Type B pancreatic cell (in vitro differentiated cells): ENCODE results near the gene SH3BP5. TPM values are rescaled to one million over a fixed set of nuclear protein-coding genes. Genes with fewer than 3 reads are reported as not detected.

Experiments used
- DNase-seq: peaks from one replicate; pipeline ENCODE4 v3.0.0; 2021; ENCODE audit warnings: mixed read lengths; ENCODE audit not compliant: unreplicated experiment; ENCODE audit errors: extremely low spot score
- H3K27ac Mint-ChIP-seq: 2 replicates; pipeline ENCODE4 v1.8.0; 2021; ENCODE audit warnings: mild to moderate bottlenecking, mixed read lengths
- H3K27me3 Mint-ChIP-seq: 2 replicates; pipeline ENCODE4 v1.8.0; 2021; ENCODE audit warnings: mixed read lengths
- H3K36me3 Mint-ChIP-seq: 2 replicates; pipeline ENCODE4 v1.8.0; 2021; ENCODE audit warnings: mixed read lengths
- H3K4me1 Mint-ChIP-seq: one replicate; pipeline ENCODE4 v1.8.0; 2021; ENCODE audit warnings: mixed read lengths; ENCODE audit not compliant: unreplicated experiment
- H3K4me3 Mint-ChIP-seq: 2 replicates; pipeline ENCODE4 v1.8.0; 2021; ENCODE audit warnings: mild to moderate bottlenecking, mixed read lengths
- H3K9me3 Mint-ChIP-seq: 2 replicates; pipeline ENCODE4 v1.8.0; 2021; ENCODE audit warnings: mixed read lengths
- total RNA-seq: library from RNA; stranded (reverse); gene quantifications from 2 replicates; pipeline ENCODE4 v1.2.1, GENCODE V29; 2021; ENCODE audit warnings: low replicate concordance
- TF ChIP-seq, protein P1 (sequence below): fragments of 200-600 bp; sonication (generic); conservative IDR thresholded peaks from 2 replicates; pipeline ENCODE4 v1.5.0; 2021; ENCODE audit warnings: antibody characterized with exemption, mild to moderate bottlenecking

Gene SH3BP5
- total RNA-seq, 1 donor from 2014 or later: 33.4 TPM

DNA sequence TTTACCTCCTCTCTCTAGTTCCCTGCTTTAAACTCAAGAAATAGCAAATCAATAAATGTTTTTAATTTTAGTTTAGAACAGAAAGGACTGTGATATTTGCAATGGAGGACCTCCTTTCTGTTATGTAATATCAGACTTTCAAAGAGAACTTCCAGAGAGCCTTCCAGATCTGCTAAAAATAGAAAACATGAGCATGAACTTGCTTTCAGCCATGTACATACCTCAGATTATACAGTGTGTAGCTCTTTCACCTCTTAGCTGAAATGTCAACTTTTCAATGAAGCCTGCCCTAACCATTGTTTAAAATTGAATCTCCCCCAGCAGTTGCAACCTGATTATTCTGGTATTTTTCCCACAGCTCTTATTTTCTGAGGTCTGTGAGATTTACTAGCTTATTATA lies 113.7 kb downstream of the SH3BP5 start:
- Mint-ChIP-seq H3K9me3 (no peaks in the 10 kb centered on the region), H3K36me3 (peaks cover 24% of the 10 kb centered on the region), H3K4me3 (no peak overlapping the region), H3K27me3 (no peaks in the 10 kb centered on the region), H3K4me1 (no peaks in the 10 kb centered on the region), H3K27ac (no peak overlapping the region)
- TF ChIP-seq, protein P1, sequence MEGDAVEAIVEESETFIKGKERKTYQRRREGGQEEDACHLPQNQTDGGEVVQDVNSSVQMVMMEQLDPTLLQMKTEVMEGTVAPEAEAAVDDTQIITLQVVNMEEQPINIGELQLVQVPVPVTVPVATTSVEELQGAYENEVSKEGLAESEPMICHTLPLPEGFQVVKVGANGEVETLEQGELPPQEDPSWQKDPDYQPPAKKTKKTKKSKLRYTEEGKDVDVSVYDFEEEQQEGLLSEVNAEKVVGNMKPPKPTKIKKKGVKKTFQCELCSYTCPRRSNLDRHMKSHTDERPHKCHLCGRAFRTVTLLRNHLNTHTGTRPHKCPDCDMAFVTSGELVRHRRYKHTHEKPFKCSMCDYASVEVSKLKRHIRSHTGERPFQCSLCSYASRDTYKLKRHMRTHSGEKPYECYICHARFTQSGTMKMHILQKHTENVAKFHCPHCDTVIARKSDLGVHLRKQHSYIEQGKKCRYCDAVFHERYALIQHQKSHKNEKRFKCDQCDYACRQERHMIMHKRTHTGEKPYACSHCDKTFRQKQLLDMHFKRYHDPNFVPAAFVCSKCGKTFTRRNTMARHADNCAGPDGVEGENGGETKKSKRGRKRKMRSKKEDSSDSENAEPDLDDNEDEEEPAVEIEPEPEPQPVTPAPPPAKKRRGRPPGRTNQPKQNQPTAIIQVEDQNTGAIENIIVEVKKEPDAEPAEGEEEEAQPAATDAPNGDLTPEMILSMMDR: no peak
- DNase-seq: no peak

DNA sequence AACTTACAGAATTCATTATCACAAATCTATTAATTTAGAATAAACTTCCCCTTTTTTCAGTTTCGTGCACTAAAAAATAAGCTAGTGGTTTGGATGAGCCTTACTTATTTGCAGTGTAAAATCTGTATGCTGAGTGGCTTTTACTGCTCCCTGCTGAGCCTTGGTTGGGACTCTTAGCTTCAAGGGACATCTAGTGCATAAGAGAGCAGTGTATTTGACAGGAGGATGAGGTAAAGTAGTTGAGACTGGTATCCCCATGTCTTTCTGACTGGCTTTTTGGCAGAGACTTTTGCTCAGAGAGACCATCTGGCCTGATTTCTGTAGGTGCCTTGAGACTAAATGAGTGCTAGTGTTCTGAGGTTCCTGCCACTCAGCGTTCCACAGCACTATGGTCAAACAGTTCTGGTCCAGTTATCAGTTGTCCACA lies 114.5 kb downstream of the SH3BP5 start:
- peaks cover 25% of the 10 kb centered on the region for H3K36me3 Mint-ChIP-seq
- H3K27ac Mint-ChIP-seq: no peak overlapping the region
- H3K9me3 Mint-ChIP-seq: no peaks in the 10 kb centered on the region
- no peak overlapping the region for H3K4me3 Mint-ChIP-seq
- H3K4me1 Mint-ChIP-seq: no peaks in the 10 kb centered on the region
- TF ChIP-seq, protein P1: no peak
- DNase-seq: no peak
- no peaks in the 10 kb centered on the region for H3K27me3 Mint-ChIP-seq

DNA sequence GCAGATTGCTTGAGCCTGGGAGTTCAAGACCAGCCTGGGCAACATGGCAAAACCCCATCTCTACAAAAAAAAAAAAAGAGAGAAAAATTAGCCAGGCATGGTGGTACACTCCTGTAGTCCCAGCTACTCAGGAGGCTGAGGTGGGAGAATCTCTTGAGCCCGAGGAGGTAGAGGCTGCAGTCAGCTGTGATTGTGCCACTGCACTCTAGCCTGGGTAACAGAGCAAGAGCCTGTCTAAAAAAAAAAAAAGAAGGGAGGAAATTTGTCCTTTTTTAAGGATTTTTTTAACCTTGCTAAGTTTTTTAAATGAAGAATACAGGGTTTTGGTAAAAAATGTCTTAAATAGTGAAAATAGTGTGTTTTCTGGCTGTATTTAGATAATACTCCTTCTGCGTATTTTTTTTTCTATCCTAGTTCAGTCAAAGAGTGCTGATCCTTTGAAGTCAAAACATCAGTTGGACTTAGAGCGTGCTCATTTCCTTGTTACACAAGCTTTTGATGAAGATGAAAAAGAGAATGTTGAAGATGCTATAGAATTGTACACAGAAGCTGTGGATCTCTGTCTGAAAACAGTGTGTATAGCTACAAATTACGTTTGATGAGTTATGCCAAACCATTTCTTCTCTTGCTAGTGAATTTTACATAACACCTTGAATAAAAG lies 115.2 kb downstream of the SH3BP5 start:
- Mint-ChIP-seq H3K9me3 (no peaks in the 10 kb centered on the region), H3K36me3 (peaks cover 24% of the 10 kb centered on the region), H3K27ac (no peak overlapping the region), H3K27me3 (no peaks in the 10 kb centered on the region), H3K4me3 (no peak overlapping the region), H3K4me1 (no peaks in the 10 kb centered on the region)
- TF ChIP-seq, protein P1: no peak
- DNase-seq: no peak

DNA sequence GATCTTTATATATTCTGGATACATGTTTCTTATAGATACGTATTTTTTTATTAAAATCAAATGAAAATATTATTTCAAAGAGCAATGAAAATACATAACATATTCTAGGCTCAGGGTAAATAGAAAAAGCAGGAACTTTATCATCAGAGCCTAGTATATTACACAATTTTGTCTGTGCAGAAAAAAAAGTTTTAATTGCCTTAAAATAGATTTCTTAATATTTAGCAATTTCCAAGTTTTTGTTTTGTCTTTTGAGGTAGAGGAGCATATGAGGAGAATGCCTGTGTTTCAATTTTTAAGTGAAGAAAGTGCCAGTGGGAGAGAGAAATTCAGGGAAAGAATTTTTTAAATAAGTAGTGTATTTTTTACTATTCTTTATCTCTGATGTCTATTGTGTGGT lies 115.9 kb downstream of the SH3BP5 start:
- Mint-ChIP-seq H3K4me1 (no peaks in the 10 kb centered on the region), H3K4me3 (no peak overlapping the region), H3K27me3 (no peaks in the 10 kb centered on the region), H3K36me3 (peaks cover 25% of the 10 kb centered on the region), H3K27ac (no peak overlapping the region), H3K9me3 (no peaks in the 10 kb centered on the region)
- TF ChIP-seq, protein P1: no peak
- no peak for DNase-seq

DNA sequence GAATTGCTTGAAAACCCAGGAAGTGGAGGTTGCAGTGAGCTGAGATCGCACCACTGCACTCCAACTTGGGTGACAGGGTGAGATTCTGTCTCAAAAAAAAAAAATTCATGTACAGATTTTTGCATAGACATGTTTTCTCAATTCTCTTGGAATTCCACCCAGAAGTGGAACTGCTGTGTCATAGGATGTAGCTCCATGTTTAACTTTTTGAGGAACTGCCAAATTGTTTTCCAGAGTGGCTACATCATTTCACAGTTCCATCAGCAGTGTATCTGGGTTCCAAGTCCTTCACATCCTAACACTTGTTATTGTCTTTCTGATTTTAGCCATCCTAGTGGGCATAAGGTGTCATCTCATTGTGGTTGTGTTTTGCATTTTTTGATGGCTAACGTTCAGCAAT lies 116.4 kb downstream of the SH3BP5 start:
- peaks cover 25% of the 10 kb centered on the region for H3K36me3 Mint-ChIP-seq
- no peaks in the 10 kb centered on the region for H3K27me3 Mint-ChIP-seq
- no peak for DNase-seq
- no peaks in the 10 kb centered on the region for H3K4me1 Mint-ChIP-seq
- H3K9me3 Mint-ChIP-seq: no peaks in the 10 kb centered on the region
- no peak overlapping the region for H3K27ac Mint-ChIP-seq
- H3K4me3 Mint-ChIP-seq: no peak overlapping the region
- TF ChIP-seq, protein P1: peak; percentile 16

DNA sequence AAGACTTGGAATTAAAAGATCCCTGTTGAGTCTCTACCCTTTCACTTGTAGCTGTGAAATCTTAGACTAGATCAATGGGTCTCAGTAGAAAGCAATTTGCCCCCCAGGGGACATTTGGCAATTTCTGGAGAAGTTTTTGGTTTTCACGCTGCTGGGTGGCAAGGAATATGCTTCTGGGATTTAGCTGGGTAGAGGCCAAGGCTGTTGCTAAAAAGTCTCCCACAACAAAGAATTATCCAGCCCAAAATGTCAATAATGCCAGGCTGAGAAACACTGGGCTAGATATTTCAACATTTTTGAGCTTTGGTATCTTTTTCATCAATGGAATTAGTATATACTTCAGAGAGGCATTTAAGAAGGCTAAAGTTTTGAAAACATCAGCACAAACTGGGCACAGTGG lies 117.6 kb downstream of the SH3BP5 start:
- Mint-ChIP-seq H3K4me1 (no peaks in the 10 kb centered on the region), H3K9me3 (no peaks in the 10 kb centered on the region), H3K27ac (no peak overlapping the region), H3K36me3 (peaks cover 17% of the 10 kb centered on the region), H3K4me3 (no peak overlapping the region), H3K27me3 (no peaks in the 10 kb centered on the region)
- TF ChIP-seq, protein P1: no peak
- DNase-seq: no peak
